Tongue (tissue), 2 donors: ENCODE measurements around the gene ACR. TPM values are rescaled to one million over a fixed set of nuclear protein-coding genes. Genes with fewer than 3 reads are reported as not detected.
A peak's percentile ranks its signal among the peaks of the same experiment; 100 is the strongest.
"Not testable (repeated sequence)": the region's sequence is repeated elsewhere in the genome, so short reads cannot be mapped to it uniquely, and the experiment has no call there.

Experiments
- DNase-seq: peaks from one replicate; pipeline ENCODE4 v3.0.0-alpha.2; 2015
- total RNA-seq: library from RNA; depleted of rRNA; stranded (reverse); fragments of >200 nt; gene quantifications from one replicate; pipeline ENCODE4 v1.2.3, GENCODE V29; 2014

ACR gene
- total RNA-seq, 1 donor from 2014 or later, result 3.3 TPM

DNA sequence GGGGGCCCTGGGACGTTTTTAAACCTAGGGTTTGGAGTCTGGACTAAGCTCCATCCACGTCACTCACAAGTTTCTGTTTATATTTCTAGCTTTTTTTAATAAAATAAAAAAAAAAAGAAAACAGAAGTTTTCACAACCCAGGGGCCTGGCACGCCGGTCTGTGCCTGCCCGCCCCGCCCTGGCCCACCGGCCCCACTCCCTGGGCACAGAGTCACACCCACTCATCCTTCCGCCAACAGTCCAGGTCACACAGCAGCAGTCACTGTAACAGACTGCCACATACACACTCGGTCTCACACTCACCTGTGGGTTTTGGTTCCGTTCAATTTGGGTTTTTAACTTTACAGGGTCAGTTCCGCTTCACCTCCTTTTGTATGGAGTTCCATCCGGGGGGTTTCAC is 5.3 kb upstream of the ACR start:
- no peak for DNase-seq

DNA sequence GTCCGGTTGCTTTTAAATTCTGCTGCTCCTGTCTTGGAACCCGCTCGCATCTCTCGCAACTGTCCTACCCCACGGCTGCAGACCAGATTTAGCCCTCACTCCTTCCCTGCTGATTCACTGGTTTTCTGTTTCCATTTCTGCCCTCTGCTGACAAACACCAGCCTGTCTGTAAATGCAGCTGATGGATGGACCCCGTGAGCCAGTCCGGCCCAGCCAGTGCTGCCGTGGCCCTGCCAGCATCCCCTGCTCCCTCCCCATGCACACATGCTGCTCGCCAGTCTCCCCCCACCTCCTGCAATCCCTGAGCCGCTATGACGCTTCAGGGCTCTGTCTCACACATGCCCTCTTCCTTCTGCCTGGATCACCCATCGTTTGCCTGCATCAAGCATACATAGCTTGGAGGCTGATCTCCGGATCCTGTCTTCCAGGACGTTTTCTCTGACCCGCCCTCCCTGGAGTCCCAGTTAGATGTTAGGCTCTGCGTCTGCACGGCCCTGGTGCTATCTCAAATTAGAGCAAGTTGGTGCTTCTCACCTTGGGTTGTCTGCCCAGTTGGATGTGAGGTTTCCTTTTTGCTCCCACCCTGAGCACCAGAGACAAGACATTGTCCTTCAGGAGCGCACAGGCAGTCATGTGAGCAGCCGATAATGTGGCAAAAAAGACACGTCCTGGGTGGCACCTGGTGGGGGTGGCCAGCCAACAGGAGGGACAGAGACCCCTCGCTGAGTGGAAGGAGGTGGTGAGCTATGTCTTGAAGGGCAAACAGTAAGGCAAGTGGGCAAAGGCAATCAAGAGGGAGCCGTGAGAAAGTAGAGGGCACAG is 4.3 kb upstream of the ACR start:
- peak; percentile 19 for DNase-seq

DNA sequence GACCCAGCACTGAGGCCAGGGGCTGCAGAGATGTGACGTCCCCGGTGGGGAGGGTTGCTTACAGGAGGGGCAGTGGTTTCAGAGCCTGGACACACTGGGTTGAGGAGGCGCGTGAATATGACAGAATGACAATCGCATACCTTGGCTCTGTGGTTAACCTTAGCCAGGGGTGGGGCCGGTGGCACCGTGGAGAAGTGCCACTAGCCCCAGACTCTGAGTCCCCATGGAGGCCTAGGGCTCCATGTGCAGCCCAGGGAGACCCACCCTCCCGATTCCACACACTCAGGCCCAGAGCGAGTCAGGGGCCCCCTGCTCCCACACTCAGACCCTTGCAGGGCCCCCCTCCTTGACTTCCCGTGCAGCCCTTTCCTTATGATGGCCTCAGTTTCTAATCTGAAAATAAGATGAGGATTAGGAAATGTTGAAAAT is 3.6 kb upstream of the ACR start:
- no peak for DNase-seq

DNA sequence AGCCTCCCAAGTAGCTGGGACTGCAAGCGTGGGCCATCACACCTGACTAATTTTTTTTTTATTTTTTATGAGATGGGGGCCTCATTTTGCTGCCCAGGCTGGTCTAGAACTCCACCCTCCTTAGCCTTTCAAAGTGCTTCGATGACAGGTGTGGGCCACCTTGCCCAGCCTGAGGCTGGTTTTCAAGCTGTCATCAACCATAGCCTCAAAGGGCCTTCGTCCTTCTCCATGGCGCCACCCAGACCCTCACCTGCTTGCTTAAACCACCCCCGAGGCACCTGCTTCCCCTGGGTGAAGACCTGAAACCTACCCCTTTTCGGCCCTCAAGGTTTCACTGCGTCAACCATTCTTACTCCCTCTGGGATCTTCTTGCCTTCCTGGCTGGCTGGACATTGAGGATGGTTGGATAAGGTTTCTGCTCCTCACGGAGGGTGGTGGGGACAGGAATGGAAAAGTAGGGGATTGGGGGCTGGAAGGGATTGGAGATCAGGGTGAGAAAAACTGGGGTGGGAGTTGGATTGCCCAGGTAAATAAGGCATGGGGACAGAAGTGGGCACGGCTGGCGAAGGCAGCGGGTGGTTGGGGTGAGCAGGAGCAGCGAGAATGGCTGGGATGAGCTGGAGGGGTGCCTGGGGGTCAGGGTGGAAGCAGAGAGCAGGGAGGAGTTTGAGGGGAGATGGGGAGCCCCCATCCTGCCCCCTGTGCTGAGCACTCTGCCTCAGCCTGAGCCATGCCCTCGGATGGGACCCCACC is 2.8 kb upstream of the ACR start:
- DNase-seq, result no peak

DNA sequence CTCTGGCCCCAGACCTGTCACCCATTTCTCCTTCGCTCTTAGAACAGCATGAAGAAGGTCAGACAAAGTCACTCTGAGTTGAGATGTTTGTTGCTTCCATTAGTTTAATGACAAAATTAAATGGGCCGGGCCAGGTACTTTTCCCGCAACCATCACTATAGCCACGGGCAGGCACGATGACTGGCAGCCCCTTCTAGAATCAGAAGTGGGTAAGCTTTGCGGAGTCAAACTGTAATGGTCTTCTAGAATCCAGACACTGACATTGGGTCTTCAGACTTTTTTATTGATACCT is 2.3 kb upstream of the ACR start:
- DNase-seq, result no peak

DNA sequence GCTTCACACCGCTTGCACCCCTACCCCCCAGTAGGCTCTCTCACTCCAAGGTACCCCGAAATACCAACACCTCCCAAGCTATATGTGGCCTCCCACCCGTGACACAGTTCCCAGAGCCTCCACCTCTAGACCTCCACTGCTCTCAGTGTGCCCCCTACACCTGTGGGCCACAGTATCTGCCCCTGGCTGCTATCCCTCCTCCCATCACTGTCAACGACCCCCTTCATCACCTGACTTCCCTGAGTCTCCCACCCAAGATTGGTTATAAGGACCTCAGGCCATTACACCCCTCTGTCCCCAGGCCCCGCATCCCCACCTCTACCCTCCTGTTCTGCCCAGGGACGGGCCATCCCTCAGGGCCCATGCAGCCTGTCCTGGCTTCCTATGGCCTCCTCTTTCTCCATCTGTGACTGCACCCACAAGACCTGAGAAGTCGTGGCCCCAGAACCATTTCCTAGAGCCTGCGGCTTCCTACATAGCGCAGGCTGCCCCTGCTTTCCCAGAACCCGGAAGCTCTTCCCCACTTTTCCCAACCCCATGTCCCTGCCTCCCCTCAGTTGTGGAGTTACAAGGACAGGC is 734 bp downstream of the ACR start:
- no peak for DNase-seq

DNA sequence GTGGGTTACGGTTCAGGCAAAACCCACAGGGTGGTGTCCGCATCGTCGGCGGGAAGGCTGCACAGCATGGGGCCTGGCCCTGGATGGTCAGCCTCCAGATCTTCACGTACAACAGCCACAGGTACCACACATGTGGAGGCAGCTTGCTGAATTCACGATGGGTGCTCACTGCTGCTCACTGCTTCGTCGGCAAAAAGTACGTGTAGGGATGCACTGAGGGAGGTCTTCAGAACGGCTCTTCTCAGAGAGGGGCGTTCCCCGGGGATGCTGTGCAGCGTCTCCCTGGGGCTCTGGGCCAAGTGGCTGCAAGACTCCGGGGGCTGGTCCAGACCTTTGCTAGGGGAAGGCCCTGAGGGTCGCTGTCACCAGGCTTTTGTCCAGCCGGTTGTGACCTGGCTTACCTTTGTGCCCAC is 1.3 kb downstream of the ACR start:
- DNase-seq, result no peak

DNA sequence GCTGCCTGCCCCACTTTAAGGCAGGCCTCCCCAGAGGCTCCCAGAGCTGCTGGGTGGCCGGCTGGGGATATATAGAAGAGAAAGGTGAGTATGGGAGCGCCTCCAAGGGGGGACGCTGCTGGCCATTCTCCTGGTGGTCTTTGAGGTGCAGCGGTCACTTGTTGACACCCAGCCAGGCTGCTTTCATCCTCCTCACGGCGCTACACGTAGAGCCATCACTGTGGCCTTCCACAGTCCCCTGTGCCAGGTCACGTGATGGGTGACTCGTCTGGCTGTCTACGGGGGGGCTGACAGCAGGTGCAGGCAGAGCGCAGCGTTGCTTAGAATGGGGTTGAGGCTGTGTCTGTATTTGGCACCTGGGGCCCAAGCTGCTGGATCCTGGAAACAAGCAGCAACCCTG is 1.9 kb downstream of the ACR start:
- no peak for DNase-seq

DNA sequence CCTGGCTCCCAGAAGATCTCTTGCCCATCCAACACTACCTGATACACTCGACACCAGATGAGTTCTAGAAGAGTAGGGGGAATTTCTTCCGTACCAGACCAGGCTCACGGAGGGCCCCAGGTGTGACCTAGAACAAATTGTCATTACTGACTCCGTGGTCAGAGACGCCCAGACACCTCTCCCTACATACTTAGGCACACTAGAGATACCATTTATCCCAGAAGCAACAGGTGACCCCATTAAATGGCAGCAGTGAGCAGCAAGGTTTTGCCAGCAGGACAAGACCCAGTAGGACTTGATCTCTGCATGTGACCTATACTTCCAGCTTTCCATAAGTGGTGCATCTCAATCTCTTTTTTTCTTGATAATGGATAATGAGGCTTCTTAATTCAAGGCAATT is 2.7 kb downstream of the ACR start:
- DNase-seq, result not testable (repeated sequence)

DNA sequence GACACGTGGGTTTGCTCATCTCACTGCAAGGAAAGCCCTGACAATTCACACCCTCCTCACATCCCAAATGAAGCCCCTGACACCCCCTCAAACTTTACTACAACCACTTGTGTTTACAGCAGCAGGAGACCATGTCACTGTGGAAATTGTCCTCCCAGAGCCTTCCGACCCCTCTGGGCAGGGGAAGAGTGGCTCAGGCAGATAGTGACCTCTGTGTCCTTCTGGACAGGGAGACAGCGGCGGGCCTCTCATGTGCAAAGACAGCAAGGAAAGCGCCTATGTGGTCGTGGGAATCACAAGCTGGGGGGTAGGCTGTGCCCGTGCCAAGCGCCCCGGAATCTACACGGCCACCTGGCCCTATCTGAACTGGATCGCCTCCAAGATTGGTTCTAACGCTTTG is 6.4 kb downstream of the ACR start:
- DNase-seq, result not testable (repeated sequence)

DNA sequence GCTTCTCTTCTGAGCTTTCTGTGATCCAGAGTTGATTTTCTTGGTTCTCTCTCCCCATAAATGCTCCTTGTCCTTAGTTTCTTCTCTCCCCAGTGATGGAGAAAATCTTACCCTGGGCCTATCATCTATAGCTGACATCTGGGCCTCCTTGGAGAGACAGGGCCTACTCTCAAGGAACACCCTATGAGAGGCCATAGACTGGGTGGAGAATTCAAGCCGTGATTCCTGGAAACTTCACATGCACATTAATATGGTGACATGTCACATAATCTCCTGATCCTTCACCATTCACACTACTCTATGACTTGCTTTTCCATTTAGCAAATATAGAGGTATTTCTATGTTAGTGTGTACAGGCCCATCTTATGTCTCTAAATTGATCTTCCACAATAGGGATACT is 9.5 kb downstream of the ACR start:
- not testable (repeated sequence) for DNase-seq

DNA sequence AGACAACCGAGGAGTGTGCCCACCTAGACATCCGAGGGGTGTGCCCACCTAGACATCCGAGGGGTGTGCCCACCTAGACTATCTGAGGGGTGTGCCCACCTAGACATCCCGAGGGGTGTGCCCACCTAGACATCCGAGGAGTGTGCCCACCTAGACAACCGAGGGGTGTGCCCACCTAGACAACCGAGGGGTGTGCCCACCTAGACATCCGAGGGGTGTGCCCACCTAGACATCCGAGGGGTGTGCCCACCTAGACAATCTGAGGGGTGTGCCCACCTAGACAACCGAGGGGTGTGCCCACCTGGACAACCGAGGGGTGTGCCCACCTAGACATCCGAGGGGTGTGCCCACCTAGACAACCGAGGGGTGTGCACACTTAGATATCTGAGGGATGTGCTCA is 10.6 kb downstream of the ACR start:
- not testable (repeated sequence) for DNase-seq

DNA sequence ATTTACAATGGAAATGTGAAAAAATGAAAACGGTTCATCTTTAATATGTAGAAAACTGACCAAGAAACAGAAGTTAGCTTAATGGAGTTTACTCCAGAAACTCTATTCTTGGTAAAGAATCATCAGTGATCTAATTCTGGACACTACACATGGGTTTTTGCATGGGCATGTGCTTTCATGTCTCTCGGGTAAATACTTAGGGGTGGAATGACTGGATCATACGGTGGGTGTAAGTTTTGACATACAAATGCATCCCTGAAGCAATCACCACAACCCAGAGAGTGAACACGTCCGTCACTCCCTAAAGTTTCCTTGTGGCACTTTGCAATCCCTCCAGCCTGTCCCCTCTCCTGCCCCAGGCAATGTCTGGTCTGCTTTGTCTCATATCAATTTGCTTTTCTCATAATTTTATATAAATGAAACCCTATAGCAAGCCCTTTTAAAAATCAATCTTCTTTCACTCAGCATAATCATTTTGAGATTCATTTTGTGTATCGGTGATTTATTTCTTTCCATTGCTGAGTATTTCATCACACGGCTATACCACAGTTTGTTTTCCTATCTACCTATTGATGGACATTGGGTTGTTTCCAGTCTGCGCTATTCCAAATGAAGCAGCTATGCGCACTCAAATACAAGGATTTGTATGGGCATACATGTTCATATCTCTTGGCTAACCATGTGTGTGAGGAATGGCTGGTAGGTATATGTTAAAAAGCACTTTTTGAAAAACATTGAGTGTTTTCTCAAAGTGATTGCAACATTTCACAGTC is 11.5 kb downstream of the ACR start:
- not testable (repeated sequence) for DNase-seq

DNA sequence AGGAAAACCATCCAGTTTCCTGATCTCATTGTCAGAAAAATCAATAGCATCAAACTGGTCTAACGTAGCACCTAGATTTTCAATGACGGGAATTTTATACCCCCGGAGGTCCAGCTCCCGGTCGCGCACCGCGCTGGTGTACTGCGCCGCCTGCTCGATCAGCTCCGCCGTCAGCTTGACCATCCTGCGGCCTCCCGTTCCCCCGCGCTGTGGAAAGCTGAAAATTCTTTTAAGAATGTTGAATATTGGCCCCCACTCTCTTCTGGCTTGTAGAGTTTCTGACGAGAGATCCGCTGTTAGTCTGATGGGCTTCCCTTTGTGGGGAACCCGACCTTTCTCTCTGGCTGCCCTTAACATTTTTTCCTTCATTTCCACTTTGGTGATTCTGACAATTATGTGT is 17.2 kb downstream of the ACR start:
- not testable (repeated sequence) for DNase-seq

DNA sequence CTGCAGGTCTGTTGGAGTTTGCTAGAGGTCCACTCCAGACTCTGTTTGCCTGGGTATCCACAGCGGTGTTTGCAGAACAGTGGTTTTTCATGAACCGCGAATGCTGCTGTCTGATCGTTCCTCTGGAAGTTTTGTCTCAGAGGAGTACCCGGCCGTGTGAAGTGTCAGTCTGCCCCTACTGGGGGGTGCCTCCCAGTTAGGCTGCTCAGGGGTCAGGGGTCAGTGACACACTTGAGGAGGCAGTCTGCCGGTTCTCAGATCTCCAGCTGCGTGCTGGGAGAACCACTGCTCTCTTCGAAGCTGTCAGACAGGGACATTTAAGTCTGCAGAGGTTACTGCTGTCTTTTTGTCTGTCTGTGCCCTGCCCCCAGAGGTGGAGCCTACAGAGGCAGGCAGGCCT is 18.4 kb downstream of the ACR start:
- DNase-seq, result not testable (repeated sequence)

DNA sequence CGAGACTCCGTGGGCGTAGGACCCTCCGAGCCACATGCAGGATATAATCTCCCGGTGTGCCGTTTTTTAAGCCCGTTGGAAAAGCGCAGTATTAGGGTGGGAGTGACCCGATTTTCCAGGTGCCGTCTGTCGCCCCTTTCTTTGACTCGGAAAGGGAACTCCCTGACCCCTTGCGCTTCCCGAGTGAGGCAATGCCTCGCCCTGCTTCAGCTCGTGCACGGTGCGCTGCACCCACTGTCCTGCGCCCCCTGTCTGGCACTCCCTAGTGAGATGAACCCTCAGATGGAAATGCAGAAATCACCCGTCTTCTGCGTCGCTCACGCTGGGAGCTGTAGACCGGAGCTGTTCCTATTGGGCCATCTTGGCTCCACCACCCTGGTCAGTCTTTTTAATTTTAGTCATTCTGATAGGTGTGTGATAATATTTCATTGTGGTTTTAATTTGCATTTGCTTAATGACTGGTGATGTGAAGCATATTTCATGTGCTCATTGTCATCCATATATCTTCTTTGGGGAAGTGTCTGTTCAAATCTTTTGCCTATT is 19.0 kb downstream of the ACR start:
- peak; percentile 7 for DNase-seq

DNA sequence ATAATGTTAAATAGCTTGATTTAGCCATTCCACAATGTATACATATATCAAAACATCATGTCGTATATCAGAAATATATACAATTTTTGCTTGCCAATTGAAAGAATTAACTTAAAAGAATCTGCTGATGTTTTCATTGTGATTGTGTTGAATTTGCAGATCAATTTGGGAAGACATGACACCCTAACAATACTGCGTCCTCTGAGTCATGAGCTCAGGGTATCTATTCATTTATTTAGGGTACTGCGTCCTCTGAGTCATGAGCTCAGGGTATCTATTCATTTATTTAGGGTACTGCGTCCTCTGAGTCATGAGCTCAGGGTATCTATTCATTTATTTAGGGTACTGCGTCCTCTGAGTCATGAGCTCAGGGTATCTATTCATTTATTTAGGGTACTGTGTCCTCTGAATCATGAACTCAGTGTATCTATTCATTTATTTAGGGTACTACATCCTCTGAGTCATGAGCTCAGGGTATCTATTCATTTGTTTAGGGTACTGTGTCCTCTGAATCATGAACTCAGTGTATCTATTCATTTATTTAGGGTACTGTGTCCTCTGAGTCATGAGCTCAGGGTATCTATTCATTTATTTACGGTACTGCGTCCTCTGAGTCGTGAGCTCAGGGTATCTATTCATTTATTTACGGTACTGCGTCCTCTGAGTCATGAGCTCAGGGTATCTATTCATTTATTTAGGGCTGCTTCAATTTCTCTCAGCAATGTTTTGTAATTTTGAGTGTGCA is 21.8 kb downstream of the ACR start:
- not testable (repeated sequence) for DNase-seq

DNA sequence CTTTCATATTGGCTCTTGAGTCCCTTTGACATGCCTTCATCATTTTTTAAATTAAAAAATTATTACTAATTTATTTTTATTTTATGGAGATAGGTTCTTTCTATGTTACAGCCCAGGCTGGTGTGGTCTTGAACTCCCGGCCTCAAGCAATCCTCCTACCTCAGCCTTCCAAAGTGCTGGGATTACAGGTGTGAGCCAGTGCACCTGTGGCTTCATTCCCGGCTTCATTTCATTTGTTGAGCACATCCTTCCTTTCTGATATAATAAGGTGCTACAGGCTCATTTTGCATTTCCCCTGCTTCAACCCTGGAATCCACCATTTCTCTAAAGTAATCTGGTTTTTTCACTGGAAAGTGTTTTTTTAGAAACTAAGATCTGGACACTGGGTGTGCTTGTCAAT is 23.8 kb downstream of the ACR start:
- DNase-seq, result not testable (repeated sequence)

DNA sequence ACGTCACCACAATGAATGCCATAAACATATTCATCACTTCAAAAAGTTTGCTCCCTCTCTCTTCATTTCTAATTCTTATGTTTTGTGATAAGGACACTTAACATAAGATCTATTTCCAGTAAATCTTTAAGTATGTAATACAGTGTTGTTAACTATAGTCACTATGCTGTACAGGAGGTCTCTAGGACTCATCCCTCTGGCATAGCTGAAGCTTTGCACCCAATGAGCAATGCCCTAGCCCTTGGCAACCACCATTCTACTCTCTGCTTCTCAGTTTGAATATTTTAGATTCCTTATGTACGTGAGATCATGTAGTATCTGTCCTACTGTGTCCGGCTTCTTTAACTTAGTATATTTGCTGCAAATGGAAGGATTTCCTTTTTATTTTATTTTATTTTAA is 26.3 kb downstream of the ACR start:
- DNase-seq, result not testable (repeated sequence)

DNA sequence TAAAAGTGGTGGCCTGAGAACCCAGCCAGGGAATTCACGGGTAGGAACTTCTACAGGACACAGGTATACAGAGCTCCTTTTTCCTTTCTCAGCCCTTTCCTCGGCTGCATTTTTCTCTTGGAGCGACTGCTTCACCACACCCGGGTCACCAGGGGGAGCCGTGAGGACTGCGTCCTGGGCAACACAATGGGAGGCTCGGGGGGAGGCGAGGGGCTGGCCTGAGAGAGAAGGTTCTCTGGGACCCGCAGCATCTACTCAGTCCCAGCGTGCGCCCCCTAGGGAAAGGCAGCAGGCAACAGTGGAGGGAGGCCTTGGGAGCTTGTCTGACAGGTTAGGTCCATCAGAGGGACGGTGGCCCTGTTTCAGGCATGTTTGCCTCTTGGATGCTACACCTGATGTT is 37.1 kb downstream of the ACR start:
- DNase-seq, result peak; percentile 41

DNA sequence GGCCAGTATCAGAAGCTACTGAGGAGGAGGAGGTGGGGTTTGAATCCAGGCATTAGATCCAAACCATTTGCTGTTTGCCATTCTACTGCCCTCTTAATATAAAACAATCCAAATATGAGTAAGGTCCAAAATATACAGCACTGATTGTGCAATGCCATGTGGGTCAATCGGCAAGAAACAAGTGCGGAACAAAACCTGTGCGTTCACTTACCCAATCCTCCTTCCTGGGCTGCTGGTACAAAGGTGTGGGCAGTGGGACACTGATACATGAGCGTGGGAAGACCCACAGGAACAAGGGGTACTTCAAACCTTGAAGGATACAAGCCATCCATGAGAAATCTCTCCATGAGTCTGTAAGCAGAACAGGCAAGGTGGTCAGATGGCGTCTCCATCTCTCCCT is 39.6 kb downstream of the ACR start:
- DNase-seq, result not testable (repeated sequence)

DNA sequence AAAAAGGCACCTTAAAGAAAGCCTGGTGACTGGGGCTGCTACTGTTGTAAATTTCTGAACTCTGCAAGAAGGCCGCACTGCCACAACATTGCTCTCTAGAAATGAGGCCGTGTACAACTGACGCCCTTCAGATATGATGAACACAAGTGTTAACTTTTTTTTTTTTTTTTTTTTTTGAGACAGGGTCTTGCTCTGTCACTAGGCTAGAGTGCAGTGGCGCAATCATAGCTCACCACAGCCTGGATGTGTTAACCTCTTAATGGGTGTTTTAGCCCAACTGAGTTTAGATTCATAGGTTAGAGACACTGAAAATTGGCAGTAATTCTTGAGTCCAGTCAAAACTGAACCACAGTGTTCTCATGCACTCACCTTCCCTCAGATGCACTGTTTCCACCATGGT is 42.2 kb downstream of the ACR start:
- not testable (repeated sequence) for DNase-seq
